Gastroesophageal sphincter (tissue), 3 donors: Measurements from ENCODE around the gene SCO2.

Experiments
- POLR2A ChIP-seq, 2 donors: fragments of 450-650 bp; IDR thresholded peaks; one replicate each; pipeline ENCODE4 v1.6.1; 2017; ENCODE audit warnings: antibody characterized with exemption in 2 of 2, mild to moderate bottlenecking in 2 of 2, moderate library complexity in 1 of 2
- POLR2AphosphoS5 ChIP-seq: sonication (generic); formaldehyde crosslinking; IDR thresholded peaks from one replicate; pipeline ENCODE4 v1.6.1; 2017; ENCODE audit warnings: antibody characterized with exemption
- TF ChIP-seq, protein P1 (sequence below), 4 experiments: fragments of 200-600 bp in 2 of 4; fragments of 450-650 bp in 2 of 4; sonication (generic) in 1 of 4; IDR thresholded peaks; one replicate each; pipeline ENCODE4 v1.5.1; 2017 to 2019; ENCODE audit warnings: antibody characterized with exemption in 4 of 4, mild to moderate bottlenecking in 2 of 4, moderate library complexity in 2 of 4

DNA sequence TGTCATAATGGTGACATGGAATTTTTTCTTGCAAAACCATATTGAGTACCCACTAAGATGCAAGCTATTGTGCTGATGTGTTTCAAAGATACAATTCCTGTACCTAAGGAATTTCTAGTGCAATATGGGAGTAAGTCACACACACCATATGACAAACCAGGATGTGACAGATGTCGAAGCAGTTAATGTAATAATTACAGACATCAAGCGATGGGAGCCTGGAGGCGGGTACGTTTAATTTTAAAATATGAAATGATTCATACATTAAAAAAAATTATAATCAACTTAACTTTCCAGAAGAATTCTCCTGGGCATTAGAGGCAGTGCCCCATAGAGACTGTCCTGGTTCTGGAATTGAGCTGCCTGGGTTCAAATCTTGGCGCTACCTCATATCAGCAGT is 31.3 kb upstream of the SCO2 start:
- TF ChIP-seq POLR2AphosphoS5 (no peak), POLR2A (IDR thresholded peaks at IDR 0.05) (no peak)
- TF ChIP-seq, protein P1, sequence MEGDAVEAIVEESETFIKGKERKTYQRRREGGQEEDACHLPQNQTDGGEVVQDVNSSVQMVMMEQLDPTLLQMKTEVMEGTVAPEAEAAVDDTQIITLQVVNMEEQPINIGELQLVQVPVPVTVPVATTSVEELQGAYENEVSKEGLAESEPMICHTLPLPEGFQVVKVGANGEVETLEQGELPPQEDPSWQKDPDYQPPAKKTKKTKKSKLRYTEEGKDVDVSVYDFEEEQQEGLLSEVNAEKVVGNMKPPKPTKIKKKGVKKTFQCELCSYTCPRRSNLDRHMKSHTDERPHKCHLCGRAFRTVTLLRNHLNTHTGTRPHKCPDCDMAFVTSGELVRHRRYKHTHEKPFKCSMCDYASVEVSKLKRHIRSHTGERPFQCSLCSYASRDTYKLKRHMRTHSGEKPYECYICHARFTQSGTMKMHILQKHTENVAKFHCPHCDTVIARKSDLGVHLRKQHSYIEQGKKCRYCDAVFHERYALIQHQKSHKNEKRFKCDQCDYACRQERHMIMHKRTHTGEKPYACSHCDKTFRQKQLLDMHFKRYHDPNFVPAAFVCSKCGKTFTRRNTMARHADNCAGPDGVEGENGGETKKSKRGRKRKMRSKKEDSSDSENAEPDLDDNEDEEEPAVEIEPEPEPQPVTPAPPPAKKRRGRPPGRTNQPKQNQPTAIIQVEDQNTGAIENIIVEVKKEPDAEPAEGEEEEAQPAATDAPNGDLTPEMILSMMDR (IDR thresholded peaks at IDR 0.05), result no peak
